CD1c-positive myeloid dendritic cell (primary cell): Measurements from ENCODE around the gene RRAGA.
"Not testable (repeated sequence)": the region's sequence is repeated elsewhere in the genome, so short reads cannot be mapped to it uniquely, and the experiment has no call there.

Experiments
- DNase-seq: peaks from one replicate; pipeline ENCODE4 v3.0.0-alpha.2; 2016; ENCODE audit errors: extremely low spot score

Gene RRAGA, protein sequence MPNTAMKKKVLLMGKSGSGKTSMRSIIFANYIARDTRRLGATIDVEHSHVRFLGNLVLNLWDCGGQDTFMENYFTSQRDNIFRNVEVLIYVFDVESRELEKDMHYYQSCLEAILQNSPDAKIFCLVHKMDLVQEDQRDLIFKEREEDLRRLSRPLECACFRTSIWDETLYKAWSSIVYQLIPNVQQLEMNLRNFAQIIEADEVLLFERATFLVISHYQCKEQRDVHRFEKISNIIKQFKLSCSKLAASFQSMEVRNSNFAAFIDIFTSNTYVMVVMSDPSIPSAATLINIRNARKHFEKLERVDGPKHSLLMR

GRCh38 chr9:19048966-19049916, at the start of gene RRAGA:
RRAGA (plus strand) TSS chr9:19049427; CDS start chr9:19049660, 233 bp downstream.
- DNase-seq: peak; percentile 98

GRCh38 chr9:19000133-19000532, 49.1 kb upstream of the RRAGA start:
- no peak for DNase-seq

DNA sequence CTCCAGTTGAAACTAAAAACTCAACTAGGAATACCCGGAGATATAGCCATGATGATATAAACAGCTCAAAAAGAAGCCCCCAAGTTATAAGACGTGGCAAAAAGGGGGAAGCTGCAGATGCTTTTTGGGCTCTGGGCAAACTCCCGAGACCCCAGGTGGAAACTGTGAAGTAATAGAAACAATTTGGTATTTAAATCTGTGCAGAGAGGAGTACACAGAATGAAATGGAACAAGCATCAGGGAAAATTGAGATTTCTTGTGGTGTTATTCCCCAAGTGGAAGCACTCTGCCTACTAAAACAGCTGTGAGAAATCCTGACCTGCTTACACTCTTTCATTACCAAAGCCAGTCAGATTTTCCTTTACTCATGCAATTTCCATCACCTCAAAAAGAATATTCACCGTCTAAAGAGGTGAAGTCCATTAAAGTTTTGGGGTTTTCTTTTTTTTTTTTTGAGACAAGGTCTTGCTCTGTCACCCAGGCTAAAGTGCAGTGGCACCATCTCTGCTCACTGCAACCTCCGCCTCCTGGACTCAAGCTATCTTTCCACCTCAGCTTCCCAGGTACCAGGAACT, 39.7 kb upstream of the RRAGA start:
- DNase-seq: no peak

DNA sequence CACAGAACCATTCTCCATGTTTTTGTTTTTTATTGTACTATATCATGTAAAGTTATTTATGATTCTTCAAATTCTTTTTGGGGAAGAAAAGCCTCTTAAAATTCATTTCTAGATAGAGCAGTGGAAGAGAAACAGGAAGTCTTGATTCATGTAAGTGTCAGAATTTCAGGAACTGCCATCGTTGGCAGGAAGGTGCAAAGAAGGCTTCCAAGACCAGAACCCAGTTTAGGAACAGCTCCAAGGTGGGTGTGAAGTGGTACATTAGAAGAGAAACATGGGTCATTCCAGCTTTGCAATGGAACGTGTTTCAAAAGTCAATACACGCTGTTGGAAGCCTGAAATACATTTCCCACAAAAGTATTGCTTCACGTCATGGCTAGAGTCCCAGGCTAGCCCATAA, 31.0 kb upstream of the RRAGA start:
- peak; percentile 17 for DNase-seq

- DNase-seq: no peak
Measured at GRCh38 chr9:19020886-19021455, 28.3 kb upstream of the RRAGA start.

DNA sequence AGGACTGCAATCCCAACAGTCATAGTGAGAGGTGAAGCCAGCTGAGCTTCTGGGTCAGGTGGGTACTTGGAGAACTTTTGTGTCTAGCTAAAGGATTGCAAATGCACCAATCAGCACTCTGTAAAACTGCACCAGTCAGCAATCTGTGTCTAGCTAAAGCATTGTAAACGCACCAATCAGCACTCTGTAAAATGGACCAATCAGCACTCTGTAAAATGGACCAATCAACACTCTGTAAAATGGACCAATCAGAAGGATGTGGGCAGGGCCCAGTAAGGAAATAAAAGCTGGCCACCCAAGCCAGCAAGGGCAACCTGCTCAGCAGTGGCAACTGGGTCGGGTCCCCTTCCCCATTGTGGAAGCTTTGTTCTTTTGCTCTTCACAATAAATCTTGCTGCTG, 27.6 kb upstream of the RRAGA start:
- DNase-seq: not testable (repeated sequence)

GRCh38 chr9:19022206-19022605, 27.0 kb upstream of the RRAGA start:
- DNase-seq: no peak

DNA sequence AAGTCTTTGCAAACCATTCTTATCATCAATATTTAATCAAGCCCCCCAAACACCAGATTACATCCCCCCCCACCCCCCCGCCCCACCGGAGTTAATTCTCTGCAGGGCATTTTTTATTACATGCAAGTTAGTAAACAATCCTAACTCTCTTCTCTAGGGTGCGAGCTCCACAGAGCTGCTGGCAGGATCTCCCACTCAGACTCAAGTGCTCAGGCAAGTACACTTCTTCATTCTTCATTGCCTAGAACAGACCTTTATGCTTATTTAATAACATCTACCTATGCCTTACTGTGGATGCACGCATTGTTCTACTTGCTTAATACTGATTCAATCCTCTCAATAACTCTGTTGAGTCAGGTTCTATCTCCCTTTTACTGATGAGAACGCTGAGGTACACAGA, 26.1 kb upstream of the RRAGA start:
- no peak for DNase-seq

DNA sequence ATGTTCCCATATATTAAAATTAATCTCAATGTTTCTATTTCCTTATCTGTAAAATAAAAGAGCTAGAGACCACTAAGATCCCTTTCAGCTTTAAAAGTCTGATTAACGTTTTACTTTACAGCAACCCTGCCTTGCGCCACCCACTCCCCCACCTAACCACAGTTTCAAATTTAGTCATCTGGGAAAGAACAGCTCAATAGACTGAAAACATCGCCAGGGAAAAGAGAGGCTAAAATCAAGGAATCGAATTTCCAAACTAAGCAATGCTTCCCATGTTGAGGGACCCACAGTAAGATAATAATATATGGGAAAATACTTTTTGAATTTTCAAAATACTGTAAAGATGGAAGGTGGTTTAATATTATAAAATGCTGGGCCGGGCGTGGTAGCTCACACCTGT, 22.9 kb upstream of the RRAGA start:
- DNase-seq: no peak

DNA sequence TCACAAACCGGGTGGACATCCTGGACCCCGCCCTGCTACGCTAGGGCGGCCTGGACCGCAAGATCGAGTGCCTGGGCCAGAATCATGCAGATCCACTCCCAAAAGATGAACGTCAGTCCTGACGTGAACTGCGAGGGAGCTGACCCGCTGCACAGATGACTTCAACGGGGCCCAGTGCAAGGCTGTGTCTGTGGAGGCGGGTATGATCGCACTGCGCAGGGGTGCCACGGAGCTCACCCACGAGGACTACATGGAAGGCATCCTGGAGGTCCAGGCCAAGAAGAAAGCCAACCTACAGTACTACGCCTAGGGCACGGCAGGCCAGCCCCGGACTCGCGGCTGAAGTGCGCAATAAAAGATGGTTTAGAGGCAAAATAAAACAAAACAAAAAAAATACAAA, 21.4 kb upstream of the RRAGA start:
- no peak for DNase-seq

DNA sequence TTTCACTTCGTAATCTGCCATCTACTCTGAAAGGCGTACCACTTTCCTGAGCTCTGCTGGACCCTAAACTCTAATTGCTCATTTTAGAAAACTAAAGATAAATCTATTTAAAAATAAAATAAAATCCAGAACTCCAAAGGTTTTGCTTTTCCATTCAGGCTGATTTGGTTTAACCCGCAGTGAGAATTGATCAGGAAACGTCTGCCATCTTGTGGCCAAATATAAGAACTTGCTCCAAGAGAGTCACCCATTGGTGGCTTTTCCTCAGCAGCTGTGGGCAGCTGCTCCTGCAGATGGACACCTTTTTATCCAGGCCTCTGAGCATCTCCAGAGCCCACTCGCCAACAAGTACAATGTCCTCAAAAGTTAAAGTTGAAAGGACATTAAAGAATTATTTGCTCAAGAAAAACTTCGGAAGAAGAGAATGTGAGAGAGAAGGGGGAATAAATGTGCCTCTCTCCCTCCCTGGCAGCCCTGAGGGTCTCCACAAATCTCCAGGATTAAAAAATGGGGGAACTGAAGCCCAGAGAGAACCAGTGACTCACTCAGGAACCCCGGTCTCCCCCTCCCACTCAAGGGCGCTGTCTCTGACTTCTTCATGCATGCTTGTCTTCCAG, 20.3 kb upstream of the RRAGA start:
- peak; percentile 52 for DNase-seq

- no peak for DNase-seq
Measured at GRCh38 chr9:19030899-19031298, 18.3 kb upstream of the RRAGA start.

GRCh38 chr9:19032406-19032805, 16.8 kb upstream of the RRAGA start:
- DNase-seq: no peak

DNA sequence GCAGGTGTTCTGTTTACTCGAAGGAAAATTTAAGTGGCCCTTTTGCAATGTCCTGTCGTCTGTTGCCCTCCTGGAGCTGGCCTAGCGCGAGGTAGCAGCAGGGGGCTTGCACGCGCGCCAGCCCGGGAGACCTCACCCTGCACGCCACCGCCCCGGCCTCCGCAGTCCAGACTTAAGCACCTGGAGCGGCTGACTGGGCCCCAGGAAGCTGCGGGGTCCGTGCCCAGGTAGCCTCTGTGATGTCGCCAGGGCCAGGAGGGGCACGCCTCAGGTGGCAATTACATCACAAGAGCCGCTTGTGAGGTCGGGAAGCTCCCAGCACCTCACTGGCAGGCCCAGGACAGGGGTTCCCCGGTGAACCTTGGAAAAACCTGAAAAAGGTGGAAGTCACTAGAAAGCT, 16.2 kb upstream of the RRAGA start, which contains the start of gene SAXO1:
SAXO1 (minus strand) TSS at position 195 of the 400 bp plus-strand sequence. CDS start 301 bp downstream, outside the sequence.
- DNase-seq: no peak

DNA sequence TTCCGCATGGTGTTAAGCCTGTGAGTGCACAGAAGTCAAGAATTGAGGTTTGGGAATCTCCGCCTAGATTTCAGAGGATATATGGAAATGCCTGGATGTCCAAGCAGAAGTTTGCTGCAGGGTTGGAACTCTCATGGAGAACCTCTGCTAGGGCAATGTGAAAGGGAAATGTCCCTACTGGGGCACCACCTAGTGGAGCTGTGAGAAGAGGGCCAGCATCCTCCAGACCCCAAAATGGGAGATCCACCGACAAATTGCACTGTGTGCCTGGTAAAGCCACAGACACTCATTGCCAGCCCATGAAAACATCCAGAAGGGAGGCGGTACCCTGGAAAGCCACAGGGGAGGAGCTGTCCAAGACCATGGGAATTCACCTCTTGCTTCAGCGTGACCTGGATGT, 12.6 kb upstream of the RRAGA start:
- no peak for DNase-seq

- DNase-seq: no peak
Measured at GRCh38 chr9:19049917-19050636, 850 bp downstream of the RRAGA start.

DNA sequence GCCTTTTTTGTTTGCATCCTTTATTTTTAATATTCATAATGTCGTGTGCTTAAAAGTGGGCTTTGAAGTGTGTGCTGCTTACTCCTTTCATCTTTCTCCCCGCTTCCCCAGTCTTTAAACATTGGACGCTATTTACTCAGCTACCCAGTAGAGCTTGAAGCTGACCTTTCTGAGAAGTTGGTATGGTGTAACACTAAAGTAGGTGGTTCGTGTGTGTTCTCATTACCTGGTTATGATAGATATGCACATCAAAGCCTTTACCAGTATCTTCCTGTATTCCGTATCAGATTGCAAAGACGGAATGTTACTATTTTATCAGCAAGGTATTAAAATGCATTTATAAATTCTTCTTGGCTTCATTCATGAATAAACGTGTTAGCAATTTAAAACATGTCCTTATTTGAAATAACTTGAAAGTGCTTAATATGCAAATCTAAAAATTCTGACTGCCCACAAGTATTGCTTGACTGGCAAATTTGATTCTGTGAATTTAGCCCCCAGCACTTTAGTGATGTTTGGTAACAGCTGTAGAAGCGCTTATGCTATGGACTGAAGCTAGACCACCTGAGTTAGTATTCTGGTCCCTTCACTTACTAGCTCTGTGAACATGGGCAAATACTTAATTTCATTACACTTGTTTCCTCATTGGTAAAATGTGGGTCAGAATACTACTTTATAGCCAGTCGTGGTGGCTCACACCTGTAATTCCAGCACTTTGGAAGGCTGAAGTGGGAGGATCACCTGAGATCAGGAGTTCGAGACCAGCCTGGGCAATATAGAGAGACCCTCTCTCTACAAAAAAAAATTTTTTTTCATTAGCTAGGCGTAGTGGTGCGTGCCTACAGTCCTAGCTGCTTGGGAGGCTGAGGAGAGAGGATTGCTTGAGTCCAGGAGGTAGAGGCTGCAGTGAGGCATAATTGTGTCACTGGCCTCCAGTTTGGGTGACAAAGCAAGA, 1.7 kb downstream of the RRAGA start:
- DNase-seq: no peak

DNA sequence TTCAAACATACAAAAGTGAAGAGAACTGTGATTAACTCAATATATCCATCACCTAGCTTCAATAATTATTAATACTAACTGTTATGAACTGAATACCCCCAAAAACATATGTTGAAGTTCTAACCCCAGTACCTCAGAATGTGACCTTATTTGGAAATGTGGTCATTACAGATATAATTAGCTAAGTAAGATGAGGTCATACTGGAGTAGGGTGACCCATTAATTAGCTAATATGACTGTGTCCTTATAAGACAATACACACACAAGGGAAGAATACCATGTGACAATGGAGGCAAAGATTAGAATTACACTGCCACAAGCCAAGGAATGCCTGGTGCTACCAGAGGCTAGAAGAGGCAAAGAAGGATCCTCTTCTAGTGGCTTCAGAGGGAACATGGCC, 7.8 kb downstream of the RRAGA start:
- DNase-seq: no peak

DNA sequence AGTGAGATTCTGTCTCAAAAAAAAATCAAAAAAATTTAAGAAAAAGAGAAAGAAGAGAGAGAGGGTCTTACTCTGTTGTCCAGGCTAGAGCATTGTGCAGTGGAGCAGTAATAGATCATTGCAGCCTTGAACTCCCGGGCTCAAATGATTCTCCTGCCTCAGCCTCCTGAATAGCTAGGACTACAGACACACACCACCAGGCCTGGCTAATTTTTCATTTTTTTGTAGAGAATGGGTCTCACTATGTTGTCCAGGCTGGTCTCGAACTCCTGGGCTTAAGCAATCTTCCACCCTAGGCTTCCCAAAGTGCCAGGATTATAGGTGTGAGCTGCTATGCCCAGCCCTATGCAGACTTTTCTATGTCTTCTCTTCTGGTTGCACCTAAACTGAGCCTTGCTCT, 25.0 kb downstream of the RRAGA start:
- no peak for DNase-seq

GRCh38 chr9:19074836-19075235, 25.6 kb downstream of the RRAGA start:
- DNase-seq: no peak
